GM21576 (cell line): ENCODE results near the gene MME.

Experiments used
- ATAC-seq: cut with Tn5 transposase; IDR thresholded peaks from one replicate; pipeline ENCODE4 v1.9.1; 2021; ENCODE audit warnings: mild to moderate bottlenecking, moderate library complexity; ENCODE audit not compliant: unreplicated experiment

The MME gene

DNA sequence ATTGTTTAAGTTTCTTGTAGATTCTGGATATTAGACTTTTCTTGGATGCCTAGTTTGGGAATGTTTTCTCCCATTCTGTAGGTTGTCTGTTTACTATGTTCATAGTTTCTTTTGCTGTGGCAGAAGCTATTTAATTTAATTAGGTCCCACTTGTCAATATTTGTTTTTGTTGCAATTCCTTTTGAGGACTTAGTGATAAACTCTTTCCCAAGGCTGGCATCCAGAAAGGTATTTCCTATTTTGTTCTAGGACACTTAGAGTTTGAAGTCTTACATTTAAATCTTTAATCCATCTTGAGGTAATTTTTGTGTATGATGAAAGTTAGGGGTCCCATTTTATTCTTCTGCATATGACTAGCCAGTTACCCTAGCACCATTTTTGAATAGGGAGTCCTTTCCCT, 54.9 kb downstream of the MME start:
- no peak for ATAC-seq

DNA sequence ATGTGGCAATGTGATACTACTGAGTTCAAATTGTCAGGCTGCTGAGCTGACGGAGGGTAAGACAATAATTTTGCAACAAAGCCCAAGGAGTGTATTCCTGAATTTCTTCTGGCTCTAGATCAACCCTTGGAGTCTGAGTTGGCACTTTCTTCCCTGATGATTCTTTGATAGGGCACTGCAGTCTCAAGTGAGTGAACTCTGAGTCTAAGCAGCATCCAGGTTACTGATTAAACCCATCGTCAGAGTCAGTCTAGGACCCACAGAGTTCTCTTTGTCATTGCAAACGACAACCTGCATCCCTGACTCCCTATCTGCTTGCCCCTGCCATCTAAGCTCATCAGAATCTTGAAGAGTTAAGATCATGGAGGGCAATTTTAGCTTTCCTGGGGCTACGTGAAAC, 58.6 kb downstream of the MME start:
- ATAC-seq: no peak

DNA sequence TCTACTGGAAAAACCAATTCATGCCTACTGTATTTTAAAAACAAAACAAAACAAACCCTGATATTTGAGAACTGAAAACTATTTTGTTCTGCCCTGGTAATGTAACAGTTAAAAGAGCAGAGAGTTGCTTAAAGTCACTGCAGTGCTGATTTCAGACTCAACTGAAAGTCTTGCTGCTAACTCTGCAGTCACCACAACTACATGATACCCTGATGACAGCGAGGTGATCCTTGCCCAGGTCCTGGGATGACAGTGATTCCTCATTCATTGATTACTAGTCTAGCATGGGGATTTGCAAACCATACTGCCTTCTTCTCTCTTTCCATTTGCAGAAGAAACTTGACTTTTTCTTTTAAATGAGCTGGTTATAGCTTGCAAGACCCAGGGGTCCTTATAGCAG, 67.5 kb downstream of the MME start:
- ATAC-seq: no peak

DNA sequence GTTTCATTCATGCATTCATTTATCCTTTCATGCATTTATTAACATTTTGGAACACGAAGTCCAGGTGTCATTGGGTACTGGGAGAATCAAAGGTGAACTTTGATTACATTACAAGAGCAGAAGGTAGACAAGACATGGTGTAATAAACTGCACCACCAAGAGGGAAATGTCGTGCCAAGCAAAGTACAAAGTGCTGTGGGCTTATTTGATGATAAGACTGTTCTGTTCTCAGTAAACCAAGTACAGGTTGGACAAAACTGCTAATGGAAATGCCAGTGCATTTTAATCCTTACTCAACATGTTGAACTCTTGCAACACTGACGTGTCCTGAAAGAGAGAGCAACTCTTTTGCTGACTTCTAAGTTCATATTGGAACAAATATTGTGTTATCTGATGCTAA, 69.4 kb downstream of the MME start:
- no peak for ATAC-seq

DNA sequence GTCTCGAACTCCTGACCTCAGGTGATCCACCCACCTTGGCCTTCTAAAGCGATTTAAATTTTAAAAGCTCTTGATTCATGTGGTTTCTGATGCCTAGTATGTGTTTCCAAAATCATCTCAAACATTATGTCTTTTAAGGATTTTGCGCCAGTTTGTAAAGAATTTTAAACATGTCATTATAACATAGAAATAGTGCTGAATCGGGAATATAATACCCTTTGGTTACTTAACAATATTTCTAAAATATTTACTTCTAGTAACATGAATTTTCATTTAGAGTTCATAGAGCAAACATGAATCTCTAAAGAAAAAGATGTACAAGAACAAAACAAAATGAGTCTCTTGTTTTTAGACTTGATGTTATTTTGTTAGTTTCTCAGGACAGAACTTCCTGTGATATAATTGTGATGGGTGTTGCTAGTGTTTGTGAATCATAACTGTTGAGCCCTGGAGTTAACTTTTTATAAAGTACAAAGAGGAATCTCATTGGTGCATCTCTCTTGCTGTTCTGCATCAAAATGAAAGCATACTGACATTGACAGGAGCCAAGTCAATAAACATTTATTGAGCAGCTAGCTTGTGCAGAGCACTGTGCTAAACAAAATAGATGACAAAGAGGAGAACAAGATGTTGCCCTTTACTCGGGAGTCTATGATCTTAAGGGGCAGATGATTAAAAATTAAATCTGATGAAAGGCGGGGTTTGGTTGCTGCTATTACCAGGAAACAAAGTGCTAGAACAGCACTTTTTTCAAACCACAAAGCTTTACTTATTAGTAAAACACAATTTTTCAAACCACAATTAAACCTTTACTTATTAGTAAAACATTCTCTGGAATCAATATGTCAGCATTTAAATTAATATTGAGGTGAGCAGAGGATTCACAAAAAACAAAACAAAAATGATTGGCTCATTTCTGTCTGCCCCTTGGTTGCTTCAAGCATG, 73.4 kb downstream of the MME start:
- no peak for ATAC-seq

DNA sequence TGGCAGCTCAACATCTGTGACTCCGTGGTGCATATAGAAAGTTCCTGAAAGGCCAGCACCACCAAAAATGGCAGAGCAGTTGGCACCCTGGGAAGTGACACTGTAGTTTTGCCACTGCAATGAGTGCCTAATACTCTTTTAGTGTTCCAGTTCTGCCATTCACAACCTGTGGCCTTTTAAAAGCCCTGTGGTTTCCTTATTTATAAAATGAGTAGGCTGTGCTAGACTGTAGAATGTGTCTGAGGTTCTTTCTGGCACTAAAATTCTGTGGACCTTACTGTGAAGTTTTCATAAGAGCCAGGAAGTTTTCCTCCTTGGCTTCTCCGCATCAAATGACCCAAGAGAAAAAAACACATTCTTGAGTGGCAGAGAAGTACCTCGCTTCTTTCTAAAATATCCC, 74.1 kb downstream of the MME start:
- no peak for ATAC-seq

DNA sequence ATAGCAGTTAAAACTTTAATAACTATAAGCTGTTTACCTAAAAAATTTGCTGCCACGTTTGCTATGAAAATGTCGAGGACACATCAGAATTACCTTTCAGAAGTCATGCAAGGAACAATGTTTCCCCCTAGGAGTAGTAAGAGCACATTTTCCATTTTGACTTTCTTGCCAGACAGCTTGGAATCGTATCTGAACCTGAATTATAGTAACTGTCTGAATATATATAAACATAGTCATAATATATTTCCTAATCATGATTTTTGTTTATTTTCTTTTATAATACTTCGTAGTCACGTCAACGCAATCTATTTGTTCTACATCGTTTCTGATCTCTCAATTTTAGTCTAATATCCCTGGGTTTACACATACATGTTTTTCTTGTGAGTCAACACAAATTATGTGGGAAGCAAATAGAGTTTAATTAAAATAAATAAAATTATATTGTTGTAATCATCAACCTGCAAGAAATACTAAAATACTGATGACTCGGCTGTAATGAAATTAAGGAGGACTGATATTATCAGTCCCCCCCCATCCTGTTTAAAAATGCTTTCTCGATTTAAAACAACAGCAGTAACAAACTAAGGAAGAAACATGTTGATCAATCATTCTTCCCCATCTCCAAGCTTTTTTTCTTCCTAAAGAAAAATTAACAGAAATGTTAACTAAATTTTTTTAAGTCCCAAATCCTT, 78.4 kb downstream of the MME start:
- no peak for ATAC-seq

DNA sequence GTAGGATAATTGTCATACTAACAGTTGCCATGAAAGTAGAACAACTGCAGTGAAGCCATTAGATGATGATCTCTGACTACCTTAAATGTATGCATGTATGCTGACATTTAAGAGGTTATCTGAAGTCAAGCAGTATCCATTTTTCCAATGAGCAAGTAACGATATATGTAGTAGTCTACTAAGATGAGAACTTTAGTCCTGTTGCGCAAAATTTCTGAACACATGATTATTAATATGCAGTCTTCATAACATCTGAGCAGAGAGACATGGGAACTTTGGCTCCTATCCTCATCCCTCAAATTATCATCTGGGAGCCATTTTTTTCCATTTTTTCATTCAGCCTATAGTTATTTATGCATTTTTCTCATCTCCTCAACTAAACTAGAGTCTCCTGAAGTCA, 79.2 kb downstream of the MME start:
- ATAC-seq: no peak

DNA sequence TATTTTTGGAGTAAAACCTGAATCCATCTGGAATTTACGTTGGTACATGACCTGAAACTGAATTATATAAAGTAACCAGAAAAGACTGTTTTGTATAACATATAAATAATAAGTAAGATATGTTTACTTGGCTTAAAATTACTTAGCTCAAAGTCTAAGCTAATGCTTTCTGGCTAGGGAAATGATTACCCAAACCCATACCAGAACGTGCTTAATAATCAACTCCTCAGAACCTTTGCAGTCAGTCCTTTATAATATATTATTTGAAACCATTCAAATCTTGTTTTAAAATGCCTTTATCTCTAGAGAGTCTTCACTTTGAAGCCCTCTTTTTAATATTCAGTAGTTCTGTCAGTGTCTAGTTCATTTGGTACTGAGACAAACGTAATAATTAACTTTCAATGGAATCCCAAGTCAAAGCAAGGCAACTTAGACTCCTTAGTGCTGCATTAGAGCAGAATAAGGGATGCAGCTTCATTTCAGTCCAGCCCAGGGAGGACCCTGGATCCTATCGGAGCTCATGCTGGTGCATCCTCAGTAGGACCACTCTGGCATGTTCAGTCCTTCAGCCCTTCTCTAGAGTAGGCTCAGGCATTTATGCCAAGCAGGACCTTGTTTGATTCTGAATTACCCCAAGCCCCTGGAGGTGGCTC, 81.6 kb downstream of the MME start:
- no peak for ATAC-seq

DNA sequence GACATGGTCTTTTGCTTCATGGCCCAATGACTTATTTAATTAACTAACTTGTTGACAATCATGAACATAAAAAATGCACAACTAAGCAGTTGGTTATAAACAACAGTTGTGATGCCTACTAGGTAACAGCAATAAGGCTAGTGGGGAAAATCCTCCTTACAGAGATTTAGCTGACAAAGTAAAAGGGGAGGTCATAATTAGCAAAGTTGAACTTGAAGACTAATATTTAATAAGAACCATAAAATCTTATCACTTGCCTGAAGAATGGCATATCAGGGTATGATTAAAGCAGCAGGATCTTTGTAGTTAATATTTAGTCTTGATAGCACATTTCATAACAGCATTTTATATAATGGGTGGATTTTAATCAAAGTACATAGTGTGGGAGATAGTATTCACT, 84.2 kb downstream of the MME start:
- no peak for ATAC-seq

DNA sequence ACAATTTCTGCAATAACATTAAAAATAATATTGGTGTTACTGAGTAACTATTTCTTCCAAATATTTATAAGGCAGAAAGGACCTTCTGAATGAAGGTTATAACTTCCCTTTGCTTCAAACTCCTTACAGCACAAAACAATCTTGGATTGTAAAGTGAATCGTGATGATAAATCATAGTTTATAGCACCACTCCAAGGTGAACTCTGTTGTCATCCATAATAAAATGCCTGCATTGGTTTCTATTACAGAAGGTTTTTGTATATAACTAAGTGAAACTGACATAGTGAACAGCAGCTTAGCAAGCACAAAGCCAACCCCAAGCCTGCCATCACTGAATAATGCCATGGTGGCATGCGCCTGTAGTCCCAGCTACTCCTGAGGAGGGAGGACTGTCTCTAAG, 86.3 kb downstream of the MME start:
- ATAC-seq: no peak

DNA sequence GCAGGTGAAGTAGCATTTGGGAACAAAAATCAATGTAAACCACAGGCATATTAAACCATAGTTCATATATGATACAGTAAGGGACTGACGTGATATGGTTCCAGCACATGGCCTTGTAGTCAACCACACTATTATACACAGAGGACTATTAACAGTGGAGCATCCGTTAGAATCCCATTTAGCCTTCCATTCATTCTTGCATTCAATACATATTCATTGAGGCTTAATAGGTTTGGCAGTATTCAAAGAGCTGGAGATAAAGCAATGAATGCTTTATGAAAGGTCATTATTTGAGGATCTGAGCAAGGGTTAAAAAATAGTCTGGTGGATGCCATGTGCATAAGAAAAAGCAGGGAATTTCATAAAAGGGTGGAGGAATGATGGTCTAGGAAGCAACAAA, 89.1 kb downstream of the MME start:
- ATAC-seq: no peak

DNA sequence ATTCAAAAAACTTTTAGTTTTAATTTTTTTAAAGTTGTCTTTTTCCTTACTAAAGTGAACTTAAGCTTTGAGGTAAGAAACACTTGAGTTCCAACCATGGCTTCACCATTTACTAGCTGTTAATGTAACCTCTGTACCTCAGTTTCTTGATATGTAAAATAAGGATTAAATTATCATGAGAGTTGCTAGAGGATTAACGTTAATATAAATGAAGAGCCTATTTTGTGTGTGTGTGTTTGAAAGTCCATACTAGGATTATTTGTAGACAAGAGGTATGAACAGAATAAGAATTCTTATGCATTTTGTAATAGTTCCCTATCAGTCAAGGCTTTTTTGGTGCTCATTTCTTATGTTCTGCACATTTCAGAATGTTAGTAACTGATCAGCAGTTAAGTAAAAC, 93.7 kb downstream of the MME start:
- ATAC-seq: no peak

DNA sequence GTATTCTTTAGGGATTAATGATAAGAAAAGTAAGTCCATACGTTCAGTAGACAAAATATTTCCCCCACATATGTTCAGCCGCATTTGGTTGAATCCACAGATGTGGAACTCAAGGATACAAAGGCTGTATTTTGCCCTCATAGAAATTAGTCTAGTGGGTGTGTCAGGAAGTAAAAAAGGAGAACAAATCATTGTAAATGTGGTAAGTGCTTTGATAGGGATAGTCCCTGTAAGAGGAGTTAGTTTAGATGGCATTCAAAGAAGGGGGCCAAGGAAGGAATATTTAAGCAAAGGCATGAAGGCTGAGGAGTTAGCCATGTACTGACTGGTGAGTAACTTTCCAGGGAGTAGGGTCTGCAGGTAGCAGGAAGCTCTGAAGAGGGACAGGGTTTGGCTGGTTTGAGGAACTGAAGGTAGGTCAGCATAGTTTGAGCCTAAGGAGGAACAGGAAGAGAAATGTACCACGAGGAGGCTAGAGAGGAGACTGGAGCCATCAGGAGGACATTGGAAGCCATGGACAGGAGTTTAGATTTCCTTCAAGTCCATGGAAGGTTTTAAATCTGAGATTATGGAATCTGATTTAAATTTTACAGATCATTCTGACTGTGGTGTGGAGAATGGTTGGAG, 98.8 kb downstream of the MME start:
- no peak for ATAC-seq

DNA sequence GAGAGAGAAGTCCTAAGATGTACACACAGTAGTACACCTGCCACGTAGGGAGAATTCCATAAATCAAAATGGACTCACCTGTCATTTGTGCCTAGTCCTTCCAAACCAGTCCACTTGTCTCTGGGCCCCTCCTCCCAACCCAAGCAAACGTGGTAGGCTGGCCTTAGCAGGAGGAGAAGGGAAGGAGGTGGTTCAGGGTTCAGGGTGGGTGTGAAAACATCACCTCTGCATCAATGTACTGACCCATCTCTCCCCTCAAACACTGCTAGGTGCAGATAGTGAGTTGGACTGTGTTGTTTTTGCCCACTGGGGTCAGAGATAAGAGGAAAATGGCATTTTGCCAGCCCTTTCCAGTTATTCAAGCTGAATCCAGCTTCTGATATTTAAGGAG, 99.3 kb downstream of the MME start:
- no peak for ATAC-seq

DNA sequence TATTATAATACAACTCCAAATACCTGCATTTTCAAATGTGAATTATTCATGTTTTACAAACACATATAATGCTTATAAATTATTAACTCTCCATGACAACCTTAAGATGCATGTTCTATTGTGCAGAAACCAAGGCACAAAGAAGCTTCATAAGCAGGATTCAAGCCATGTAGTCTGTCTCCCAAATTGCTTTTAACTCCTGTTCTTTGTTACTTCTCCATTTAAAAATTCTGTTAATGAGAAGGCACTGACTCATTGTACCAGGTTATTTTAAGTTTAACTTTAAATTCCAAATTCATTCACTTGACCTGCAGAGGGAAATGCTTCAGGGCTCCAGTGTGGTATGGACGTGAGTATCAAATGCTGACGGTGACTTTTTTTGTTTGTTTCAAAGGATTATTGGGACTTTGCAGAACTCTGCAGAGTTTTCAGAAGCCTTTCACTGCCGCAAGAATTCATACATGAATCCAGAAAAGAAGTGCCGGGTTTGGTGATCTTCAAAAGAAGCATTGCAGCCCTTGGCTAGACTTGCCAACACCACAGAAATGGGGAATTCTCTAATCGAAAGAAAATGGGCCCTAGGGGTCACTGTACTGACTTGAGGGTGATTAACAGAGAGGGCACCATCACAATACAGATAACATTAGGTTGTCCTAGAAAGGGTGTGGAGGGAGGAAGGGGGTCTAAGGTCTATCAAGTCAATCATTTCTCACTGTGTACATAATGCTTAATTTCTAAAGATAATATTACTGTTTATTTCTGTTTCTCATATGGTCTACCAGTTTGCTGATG, 100.0 kb downstream of the MME start:
- no peak for ATAC-seq

DNA sequence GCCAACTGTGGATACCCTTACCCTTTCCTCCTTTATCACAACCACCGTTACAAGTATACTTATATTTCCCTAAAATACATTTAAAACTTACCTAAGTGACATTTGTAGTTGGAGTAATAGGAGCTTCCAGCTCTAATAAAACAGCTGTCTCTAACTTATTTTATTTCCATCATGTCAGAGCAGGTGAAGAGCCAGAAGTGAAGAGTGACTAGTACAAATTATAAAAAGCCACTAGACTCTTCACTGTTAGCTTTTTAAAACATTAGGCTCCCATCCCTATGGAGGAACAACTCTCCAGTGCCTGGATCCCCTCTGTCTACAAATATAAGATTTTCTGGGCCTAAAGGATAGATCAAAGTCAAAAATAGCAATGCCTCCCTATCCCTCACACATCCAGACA, 102.3 kb downstream of the MME start:
- no peak for ATAC-seq

DNA sequence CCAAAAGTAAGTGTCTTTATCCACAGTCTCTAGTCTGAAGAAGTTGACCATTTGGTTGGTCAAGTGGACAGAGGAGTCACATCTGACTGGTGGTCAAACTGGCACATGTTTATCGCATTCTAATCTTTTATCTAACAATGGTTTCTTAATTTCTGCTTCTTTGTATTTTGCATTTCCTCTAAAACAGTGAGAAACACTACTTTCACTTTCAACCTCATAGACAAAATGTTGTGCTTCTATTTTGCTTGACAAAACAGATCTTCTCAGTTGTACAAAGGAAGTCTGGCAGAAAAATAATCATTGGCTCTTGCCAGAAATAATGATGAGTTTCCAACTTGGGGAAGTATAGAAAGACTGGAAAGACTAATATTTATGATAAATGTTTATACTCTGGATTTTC, 103.9 kb downstream of the MME start:
- ATAC-seq: peak; percentile 68

DNA sequence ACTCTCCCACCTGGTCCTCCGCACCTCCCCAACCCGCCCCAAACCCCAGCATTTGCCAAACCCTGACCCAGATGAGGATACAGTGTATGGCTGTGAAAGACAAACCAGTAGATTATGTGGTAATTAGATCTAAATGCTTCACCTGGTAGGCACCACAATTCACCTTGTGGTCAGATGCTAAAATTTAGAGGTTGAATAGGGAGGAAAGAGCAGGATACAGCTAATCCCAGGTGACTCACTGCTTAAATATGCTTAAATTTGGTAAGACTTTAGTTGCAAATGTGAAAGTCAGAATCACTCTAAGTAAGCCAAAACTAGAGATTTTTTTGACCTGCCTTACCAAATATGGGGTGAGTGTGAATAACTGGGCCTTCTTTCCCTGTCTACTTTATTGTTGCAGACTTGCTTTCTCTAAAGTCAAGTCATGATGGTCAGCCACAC, 105.5 kb downstream of the MME start:
- ATAC-seq: no peak

DNA sequence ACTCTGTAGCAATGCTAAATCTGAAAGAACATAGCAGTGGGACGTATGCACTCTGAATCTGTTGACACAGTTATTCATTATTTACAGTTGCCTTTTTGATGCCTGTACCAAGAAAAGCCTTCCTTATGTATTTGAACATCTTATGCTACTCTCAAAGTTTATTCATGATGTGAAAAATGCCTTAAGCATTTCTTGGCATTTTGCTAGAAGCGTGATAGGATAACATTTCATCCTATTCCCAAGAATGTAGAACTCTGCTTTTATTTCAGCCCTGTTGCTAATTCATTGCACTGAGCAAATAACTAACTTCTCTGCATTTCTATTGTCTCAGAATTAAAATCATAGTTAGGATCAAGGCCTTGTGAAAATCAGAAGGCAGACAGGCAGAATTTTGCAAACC, 107.9 kb downstream of the MME start:
- ATAC-seq: no peak

DNA sequence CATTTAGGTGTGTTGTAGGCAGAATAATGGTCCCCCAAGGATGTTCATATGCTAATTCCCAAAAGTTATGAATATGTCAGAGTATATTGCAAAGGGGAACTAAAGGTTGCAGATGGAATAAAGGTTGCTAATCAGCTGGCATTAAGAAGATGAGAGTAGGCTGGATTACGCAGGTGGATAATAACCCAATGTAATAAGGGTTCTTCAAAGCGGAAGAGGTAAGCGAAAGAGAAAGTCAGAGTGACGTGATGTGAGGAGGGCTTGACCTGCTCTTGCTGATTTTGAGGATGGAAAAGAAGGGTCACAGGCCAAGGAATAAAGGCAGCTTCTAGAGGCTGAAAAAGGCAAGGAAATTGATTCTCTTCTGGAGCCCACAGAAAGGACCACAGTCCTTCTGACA, 109.4 kb downstream of the MME start:
- no peak for ATAC-seq
